Activated CD8-positive, alpha-beta T cell treated with anti-CD3 and anti-CD28 coated beads for 36 hours (primary cell): ENCODE results near the gene MLLT1. TPM values are rescaled to one million over a fixed set of nuclear protein-coding genes. Genes with fewer than 3 reads are reported as not detected.

Source experiments
- ATAC-seq: fragments of 200-7000 bp; cut with Tn5 transposase; one replicate; pipeline ENCODE4 v1.10.0; 2021; ENCODE audit warnings: mild to moderate bottlenecking, moderate library complexity
- CTCF ChIA-PET: fragments of 350-600 bp; sonication (Branson Sonifier 250); formaldehyde crosslinking; loops from one replicate; lab custom pipeline; 2021; ENCODE audit warnings: antibody characterized with exemption; lab: Charles Lee
- POLR2A ChIA-PET: fragments of 350-600 bp; sonication (Branson Sonifier 250); formaldehyde crosslinking; loops from one replicate; lab custom pipeline; 2021; ENCODE audit warnings: antibody characterized with exemption; lab: Charles Lee
- DNase-seq: peaks from one replicate; pipeline ENCODE4 v3.0.0-alpha.2; 2020
- H3K27ac Mint-ChIP-seq: one replicate; pipeline ENCODE4 v1.8.0; 2021; ENCODE audit warnings: mild to moderate bottlenecking, mixed read lengths
- H3K27me3 Mint-ChIP-seq: one replicate; pipeline ENCODE4 v1.8.0; 2021; ENCODE audit warnings: mixed read lengths
- H3K36me3 Mint-ChIP-seq: one replicate; pipeline ENCODE4 v1.8.0; 2021; ENCODE audit warnings: low read depth, mixed read lengths
- H3K4me1 Mint-ChIP-seq: one replicate; pipeline ENCODE4 v1.8.0; 2021; ENCODE audit warnings: low read depth, mixed read lengths
- H3K4me3 Mint-ChIP-seq: one replicate; pipeline ENCODE4 v1.8.0; 2021; ENCODE audit warnings: mild to moderate bottlenecking, moderate library complexity, mixed read lengths
- H3K9me3 Mint-ChIP-seq: one replicate; pipeline ENCODE4 v1.8.0; 2021; ENCODE audit warnings: mixed read lengths
- CTCF ChIP-seq: fragments of 200-600 bp; IDR thresholded peaks from one replicate; pipeline ENCODE4 v1.8.0; 2022; ENCODE audit warnings: antibody characterized with exemption, mild to moderate bottlenecking
- intact Hi-C: fragments of 100-400 bp; cut with micrococcal nuclease; formaldehyde crosslinking; loops from one replicate; pipeline ENCODE4 v1.10.0; 2022
- total RNA-seq, 2 experiments: library from RNA; stranded (reverse); gene quantifications; one replicate each; pipeline ENCODE4 v1.2.3, GENCODE V29; 2021

MLLT1 gene
- total RNA-seq, 2 experiments from 2014 or later: 41.4 to 44.6 TPM

GRCh38 chr19:6187374-6187773 lies 92.4 kb downstream of the MLLT1 start:
- intact Hi-C loops: no loop called here
- no peak for TF ChIP-seq CTCF
- Mint-ChIP-seq H3K4me3 (no peak overlapping the region), H3K9me3 (peaks cover 9% of the 10 kb centered on the region), H3K27me3 (peaks cover 15% of the 10 kb centered on the region), H3K4me1 (no peaks in the 10 kb centered on the region), H3K27ac (no peak overlapping the region), H3K36me3 (peaks cover 9% of the 10 kb centered on the region)
- DNase-seq (no peak), ATAC-seq (no peak)
- CTCF ChIA-PET: no interaction called here
- POLR2A ChIA-PET: no interaction called here

- Mint-ChIP-seq H3K4me3 (no peak overlapping the region), H3K27ac (no peak overlapping the region), H3K27me3 (peaks cover 19% of the 10 kb centered on the region), H3K36me3 (peaks cover 2% of the 10 kb centered on the region), H3K9me3 (peaks cover 3% of the 10 kb centered on the region), H3K4me1 (peaks cover 6% of the 10 kb centered on the region)
- TF ChIP-seq CTCF: no peak
- ATAC-seq (no peak), DNase-seq (no peak)
- POLR2A ChIA-PET: no interaction called here
- intact Hi-C loops: no loop called here
- CTCF ChIA-PET: interaction anchor here (1.0 kb wide), 1 partner anchor 8 kb away, joined by 3 read pairs; no protein-coding TSS in a partner anchor
These were observed 93.6 kb downstream of the MLLT1 start for GRCh38 chr19:6185835-6186834.

GRCh38 chr19:6185093-6185834 lies 94.5 kb downstream of the MLLT1 start:
- ChIA-PET POLR2A (no interaction called here), CTCF (interaction anchor here (0.7 to 1.3 kb wide), 2 partner anchors 10 to 114 kb away, joined by 3 read pairs; no protein-coding TSS in a partner anchor)
- Mint-ChIP-seq H3K27me3 (peaks cover 21% of the 10 kb centered on the region), H3K9me3 (peaks cover 2% of the 10 kb centered on the region), H3K27ac (no peak overlapping the region), H3K4me1 (peaks cover 6% of the 10 kb centered on the region), H3K4me3 (no peak overlapping the region), H3K36me3 (no peaks in the 10 kb centered on the region)
- DNase-seq (no peak), ATAC-seq (no peak)
- TF ChIP-seq CTCF: no peak
- intact Hi-C loops: no loop called here

GRCh38 chr19:6181119-6181518 lies 98.7 kb downstream of the MLLT1 start:
- TF ChIP-seq CTCF: no peak
- Mint-ChIP-seq H3K27ac (no peak overlapping the region), H3K36me3 (no peaks in the 10 kb centered on the region), H3K4me1 (peaks cover 6% of the 10 kb centered on the region), H3K4me3 (no peak overlapping the region), H3K9me3 (no peaks in the 10 kb centered on the region), H3K27me3 (peaks cover 35% of the 10 kb centered on the region)
- POLR2A ChIA-PET: no interaction called here
- CTCF ChIA-PET: interaction anchor here (1.4 kb wide), 2 partner anchors 38 to 122 kb away, joined by 3 to 4 read pairs; no protein-coding TSS in a partner anchor
- no peak for DNase-seq
- intact Hi-C loops: no loop called here
- ATAC-seq: no peak
